Measurements from ENCODE around the gene ITIH4. TPM values are rescaled to one million over a fixed set of nuclear protein-coding genes. Genes with fewer than 3 reads are reported as not detected.

The ITIH4 gene
- total RNA-seq, 1 experiment from 2014 or later: 0.40 TPM

DNA sequence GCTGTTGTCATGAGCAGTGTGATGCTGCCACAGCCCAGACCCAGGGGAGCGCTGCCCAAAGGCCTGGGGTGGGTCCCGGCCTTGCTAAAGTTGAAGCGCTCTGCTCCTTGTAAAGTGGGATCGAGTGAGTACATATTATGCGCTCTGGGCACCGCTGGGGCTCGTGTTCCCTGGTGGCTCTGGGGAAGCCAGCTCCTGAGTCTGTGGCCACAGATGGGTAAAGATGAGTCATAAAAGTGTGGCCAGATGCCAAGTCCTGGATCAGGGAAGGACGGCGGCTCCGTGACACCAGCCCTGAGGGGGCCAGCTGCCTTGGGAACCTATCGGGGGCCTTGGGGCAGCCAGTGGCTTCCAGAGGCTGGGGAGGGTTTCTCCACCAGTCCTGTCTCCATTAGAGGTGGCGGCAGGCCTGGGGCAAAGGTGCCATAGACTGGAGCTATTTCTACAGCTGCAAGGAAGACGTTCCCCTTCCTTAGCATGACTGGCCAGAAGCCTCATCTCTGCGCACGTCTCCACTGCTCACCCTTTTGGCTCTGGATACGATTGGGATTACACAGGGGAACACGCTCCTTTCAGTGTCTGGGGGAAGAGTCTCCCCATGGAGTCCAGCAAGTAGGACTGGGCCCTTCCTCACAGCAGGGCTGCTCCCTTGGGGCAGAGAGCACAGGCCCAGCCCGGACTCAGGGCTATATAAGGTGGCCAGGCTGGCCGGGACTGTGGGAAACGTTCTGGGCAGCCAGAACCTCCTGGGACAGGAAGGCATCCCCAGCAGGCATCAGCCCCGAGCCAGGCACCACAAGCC is 1.2 kb upstream of the ITIH4 start:
- peak; percentile 86 for DNase-seq (ENCODE audit: low read depth)

DNA sequence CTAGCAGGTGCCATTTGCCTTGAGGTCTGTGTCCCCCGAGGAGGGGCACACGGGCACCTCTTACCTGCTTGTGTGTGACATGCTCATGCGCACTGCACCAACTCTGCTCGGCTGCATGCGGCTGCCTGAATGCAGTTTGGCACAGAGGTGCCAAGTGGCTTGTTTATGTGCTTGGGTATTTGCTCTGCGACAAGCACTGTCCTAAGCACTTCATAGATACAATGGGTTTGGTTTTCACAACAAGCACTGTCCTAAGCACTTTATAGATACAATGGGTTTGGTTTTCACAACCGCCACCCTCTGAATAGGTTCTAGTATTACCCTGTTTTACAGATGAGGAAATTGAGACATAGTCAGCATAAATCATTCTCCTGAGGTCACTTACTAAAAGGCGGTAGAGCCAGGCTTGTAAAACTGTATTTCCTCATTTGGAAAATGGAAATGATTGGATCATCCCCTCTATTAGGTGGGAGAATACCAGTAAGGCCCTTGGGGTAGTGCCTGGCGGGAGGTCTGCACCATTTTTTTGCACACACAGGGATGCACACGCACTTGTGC is 487 bp downstream of the ITIH4 start:
- no peak for DNase-seq (ENCODE audit: low read depth)

DNA sequence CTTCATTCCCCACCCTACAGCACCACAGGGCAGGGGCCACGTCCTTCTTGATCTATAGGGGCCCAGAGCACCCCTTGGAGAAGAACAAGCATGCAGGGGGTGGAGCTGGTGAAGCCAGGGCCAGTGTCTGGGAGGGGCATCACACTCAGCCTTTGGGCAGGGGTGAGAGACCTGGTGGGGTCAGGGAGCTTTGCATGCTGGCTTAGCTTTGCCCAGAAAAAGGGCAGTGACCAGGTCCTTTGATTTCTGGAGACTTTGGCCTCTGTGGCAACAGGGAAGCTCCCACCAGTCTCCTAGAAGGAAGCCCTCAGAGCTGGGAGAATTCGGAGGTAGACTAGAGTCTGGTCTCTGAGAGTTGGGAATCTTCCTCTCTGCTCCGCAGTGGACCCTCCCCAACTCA is 990 bp downstream of the ITIH4 start:
- no peak for DNase-seq (ENCODE audit: low read depth)

DNA sequence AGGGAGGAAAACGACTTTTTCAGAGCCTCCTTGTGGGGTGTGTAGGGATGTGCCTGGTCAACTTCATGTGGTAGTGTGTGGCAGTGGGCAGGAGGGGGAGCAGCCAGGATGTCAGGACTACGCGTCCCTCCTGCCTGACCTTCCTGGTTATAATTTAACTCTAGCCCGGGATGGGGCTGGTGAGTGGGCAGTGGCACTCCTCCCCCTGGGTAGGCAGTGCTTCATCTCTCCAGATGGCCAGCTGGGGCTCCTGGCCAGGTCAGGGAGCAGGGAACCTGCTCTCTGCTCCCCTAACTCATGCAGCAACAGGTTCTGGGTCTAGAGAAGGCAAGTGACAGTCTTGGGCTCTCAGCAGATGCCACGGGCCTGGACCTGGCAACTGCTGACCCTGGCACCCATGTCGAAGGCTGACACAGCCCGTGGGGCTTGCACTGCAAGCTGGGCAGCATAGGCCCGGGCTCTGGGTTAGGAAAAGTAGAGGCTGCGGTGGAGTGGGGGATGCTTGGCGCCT is 2.6 kb downstream of the ITIH4 start:
- DNase-seq (ENCODE audit: low read depth): no peak

GRCh38 chr3:52827441-52827840 is 3.0 kb downstream of the ITIH4 start:
- peak; percentile 51 for DNase-seq (ENCODE audit: low read depth)

DNA sequence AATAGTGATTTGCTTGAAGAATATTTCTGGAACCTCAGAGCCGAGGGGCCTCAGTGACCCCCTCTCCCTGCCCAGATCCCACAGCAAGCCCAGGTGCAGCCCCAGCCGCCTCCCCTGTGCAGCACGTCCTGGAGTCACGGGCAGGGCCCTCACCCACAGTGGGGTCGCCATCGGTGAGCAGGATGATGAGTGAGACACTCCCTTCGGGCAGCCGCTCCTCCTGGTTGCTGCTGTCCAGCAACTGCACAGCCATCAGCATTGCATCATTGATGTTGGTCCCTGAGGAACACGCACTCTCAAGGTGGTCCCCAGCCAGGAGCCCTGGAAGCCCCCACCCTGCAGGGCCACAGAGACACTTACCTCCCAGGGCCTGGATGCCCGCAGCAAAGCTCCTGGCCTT is 6.4 kb downstream of the ITIH4 start:
- DNase-seq (ENCODE audit: low read depth): no peak

DNA sequence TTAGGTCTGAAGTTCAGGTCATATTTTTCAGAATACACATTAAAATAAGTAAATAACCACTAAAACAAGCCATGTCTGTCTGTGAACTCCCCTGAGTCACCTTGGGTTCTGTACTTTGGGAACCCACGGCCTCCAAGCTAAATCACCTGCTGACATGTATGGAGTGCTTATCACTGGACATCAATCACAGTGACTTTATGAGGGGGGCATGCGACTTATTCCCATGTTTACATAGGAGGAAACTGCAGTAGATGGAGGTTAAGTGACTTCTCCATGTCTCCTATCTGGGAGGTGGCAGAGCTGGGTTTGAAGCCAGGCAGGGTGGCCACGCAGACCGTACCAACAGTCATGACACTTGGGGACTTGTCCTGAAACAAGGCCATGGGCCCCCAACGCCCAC is 8.1 kb downstream of the ITIH4 start:
- no peak for DNase-seq (ENCODE audit: low read depth)

- peak; percentile 37 for DNase-seq (ENCODE audit: low read depth)
These were observed 9.7 kb downstream of the ITIH4 start for GRCh38 chr3:52820736-52821135.

DNA sequence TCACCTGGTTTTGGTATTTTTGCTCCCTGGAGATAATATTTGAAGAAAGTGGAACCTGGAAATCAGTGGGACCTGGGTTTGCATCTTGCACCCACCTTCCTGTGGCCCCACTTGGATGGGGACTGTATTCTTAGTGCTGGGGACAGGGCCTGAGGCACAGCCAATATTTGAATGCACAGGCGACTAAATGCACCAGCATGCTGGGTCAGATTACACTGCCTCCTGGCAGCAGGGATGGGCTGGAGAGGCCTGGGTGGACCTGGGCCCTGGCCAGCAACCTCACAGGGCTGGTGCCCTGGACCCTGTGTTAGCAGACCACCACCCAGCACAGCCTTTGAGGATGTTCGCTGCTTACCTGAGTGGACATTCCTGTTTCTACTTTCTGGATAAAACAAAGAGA is 10.5 kb downstream of the ITIH4 start:
- no peak for DNase-seq (ENCODE audit: low read depth)

DNA sequence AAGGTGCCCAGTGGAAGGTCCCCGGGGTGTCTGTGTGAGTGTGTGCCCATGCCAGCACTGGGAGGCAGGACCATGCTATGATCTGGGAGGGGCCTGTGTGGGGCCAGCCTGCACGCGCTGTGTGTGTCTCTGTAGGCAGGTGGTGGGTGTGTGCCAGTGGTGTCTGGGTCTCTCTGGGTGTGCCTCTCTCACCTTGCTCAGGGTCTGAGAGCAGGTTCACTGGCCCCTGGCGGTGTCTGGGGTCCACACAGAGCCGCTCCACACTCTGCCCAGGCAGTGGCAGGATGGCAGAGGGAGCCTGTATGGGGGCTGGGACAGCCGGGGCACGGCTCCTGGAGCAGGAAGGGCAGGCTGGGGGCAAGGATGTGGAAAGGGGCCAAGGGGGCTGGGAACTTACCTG is 12.6 kb downstream of the ITIH4 start:
- no peak for DNase-seq (ENCODE audit: low read depth)

DNA sequence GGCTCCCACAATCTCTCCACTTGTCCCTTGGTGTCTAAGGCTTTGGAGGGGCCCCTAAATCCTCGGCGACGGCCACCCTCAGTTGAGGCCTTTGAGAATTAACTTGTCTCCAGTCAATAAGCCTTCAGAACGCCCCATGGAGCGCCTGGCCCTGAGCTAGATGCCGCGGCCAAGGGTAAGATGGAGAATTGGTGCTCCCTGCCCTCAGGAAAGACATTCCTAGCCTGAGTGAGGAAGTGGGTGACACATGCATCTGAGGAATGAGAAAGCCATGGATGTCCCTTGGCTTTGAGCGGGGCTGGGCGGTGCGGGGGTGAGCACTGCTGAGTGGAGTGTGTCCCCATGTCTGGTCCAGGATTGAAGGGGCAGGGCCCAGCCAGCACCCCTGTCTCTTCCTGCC is 13.3 kb downstream of the ITIH4 start:
- no peak for DNase-seq (ENCODE audit: low read depth)

DNA sequence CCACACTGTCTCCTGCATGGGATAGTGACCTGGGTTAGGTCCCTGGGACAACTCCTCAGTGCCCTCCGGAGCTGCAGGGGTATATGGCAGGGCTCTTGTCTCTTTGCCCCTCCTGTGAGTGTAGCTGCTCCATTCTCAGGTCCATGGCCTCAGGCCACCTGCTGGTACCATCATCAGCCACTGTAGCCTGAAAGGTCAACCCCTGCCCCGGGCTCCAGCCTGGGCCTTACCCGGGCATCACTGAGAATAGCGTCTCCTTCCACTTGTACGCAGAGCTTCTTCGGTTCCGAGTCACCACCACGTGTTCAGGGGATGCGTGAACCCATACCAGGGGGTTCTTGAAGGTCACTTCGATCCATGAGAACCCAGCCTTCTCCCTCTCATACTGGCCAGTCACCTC is 13.8 kb downstream of the ITIH4 start:
- no peak for DNase-seq (ENCODE audit: low read depth)

GRCh38 chr3:52816199-52816598 is 14.3 kb downstream of the ITIH4 start:
- no peak for DNase-seq (ENCODE audit: low read depth)

- no peak for DNase-seq (ENCODE audit: low read depth)
These were observed 16.7 kb downstream of the ITIH4 start for GRCh38 chr3:52813810-52814209.

DNA sequence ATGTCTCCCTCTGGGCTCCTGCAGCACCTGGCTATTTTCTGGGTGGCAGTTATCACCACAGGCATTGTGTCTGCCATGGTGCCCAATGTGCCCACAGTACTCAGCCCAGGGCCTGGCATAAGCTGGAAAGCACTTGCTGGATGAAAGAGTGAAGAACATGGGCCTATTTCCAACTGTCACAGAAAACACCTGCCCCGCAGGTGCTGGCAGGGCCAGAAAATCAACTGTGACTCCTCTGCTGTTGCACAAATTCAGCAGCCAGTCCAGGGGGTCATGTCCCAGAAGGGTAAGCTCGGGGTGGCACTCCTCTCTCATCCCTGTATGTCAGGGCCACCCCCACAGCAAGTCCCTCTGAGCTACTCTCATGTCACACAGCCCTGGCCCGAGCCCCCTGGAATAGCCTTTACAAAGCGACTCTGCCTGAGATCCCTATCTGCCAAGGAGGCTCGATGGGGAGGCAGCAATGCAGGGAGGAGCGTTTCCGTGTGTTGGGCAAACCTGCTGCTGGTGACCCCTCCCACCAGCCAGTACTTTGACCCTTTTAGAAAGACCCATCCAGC is 18.9 kb downstream of the ITIH4 start:
- no peak for DNase-seq (ENCODE audit: low read depth)

DNA sequence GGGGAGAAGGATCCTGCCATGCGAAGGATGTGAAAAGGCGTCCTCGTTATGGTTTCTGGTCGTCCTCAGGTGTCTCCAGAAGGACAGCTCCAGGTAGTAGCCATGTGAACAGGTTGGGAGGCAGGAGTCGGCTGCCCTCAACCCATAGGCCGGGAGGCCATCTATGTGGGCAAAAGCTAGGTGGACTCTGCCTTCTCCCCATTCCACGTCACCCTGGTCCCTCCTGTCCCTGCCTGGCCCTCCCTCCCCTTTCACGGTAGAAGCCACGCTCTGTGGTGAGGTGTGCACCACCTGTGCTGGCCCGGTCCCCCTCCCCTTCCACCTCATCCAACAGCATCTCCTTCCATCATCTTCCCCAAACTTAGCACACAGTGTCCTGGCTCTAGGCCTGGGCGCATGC is 19.5 kb downstream of the ITIH4 start:
- DNase-seq (ENCODE audit: low read depth): no peak

GRCh38 chr3:52809662-52810377 is 20.7 kb downstream of the ITIH4 start:
- DNase-seq (ENCODE audit: low read depth): no peak

DNA sequence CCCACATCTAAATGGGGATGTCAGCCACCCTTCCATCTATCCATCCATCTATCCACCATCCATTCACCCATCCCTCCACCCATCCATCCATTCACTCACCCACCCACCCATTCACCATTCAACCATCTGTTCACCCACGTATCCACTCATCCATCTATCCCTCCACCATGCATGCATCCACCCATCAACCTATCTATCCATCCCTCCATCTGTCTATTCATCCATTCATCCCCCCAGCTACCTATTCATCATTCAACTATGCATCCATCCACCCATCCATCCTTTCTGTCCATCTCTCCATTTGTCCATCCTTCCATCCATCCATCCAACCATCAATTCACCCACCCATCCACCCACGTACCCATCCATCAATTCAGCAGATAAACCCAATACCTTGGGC is 21.3 kb downstream of the ITIH4 start:
- DNase-seq (ENCODE audit: low read depth): no peak

GRCh38 chr3:52805270-52806039 is 25.0 kb downstream of the ITIH4 start:
- DNase-seq (ENCODE audit: low read depth): no peak

- DNase-seq (ENCODE audit: low read depth): no peak
These were observed 28.6 kb downstream of the ITIH4 start for GRCh38 chr3:52801839-52802238.

DNA sequence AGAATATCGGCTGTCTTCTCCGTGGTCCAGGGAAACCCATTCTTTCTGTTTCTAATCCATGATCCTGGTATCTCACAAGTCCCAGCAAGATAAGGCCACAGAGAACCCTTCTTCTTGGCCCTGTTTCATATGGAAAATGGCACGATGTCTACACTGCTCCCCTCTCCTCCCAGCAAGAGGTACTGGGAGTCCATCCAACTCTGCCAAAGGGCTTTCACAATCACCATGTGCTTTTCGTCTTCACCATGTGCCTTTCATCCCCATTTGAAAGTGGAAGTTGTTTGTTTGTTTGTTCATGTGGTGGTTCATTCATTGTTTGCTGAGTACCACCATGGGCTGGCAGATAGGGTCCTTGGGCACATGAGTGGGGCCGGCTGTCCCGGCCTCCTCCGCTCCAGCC is 30.4 kb downstream of the ITIH4 start:
- no peak for DNase-seq (ENCODE audit: low read depth)

GRCh38 chr3:52798978-52799476 is 31.4 kb downstream of the ITIH4 start:
- DNase-seq (ENCODE audit: low read depth): peak; percentile 27

All from Daoy (cell line).